BE2C (cell line): ENCODE data around the gene SPDYE4.

ENCODE experiments used
- DNase-seq: peaks from one replicate; pipeline ENCODE4 v3.0.0-alpha.2; 2020
- H3K27me3 ChIP-seq: fragments of 250-450 bp; sonication (Bioruptor Pico); 2 replicates; pipeline ENCODE4 v1.5.1; 2020; ENCODE audit warnings: mild to moderate bottlenecking
- H3K36me3 ChIP-seq: fragments of 250-450 bp; sonication (Bioruptor Pico); 2 replicates; pipeline ENCODE4 v1.5.1; 2020; ENCODE audit warnings: mild to moderate bottlenecking
- H3K4me1 ChIP-seq: fragments of 250-450 bp; sonication (Bioruptor Pico); 2 replicates; pipeline ENCODE4 v1.5.1; 2020
- H3K4me3 ChIP-seq: 2 replicates; pipeline ENCODE4 v1.5.1; 2011; ENCODE audit warnings: low read depth, low read length
- H3K9me3 ChIP-seq: fragments of 250-450 bp; sonication (Bioruptor Pico); 2 replicates; pipeline ENCODE4 v1.5.1; 2020
- TF ChIP-seq, protein P1 (sequence below): IDR thresholded peaks from 2 replicates; pipeline ENCODE4 v1.5.1; 2012; ENCODE audit warnings: mild to moderate bottlenecking, low read depth, low read length

Gene SPDYE4

DNA sequence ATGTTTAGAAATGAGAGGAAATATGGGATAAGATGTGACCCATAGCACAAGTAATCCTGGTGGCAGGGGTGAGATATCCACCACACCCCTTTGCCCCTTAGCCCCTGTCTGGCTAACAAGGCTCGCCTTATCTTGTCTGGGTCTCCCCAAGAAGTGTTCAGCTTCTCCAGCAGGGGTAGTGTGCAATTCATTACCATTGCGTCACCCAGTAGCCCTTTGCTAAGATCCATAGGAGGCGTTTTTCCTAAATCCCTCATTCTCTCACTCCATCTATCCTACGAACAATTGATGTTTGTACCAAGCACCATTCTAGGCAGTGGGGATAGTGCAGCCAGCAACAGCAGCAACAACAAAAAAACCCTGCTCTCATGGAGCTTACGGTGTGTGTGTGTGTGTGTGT lies 44.5 kb downstream of the SPDYE4 start:
- no peak for DNase-seq
- TF ChIP-seq, protein P1, sequence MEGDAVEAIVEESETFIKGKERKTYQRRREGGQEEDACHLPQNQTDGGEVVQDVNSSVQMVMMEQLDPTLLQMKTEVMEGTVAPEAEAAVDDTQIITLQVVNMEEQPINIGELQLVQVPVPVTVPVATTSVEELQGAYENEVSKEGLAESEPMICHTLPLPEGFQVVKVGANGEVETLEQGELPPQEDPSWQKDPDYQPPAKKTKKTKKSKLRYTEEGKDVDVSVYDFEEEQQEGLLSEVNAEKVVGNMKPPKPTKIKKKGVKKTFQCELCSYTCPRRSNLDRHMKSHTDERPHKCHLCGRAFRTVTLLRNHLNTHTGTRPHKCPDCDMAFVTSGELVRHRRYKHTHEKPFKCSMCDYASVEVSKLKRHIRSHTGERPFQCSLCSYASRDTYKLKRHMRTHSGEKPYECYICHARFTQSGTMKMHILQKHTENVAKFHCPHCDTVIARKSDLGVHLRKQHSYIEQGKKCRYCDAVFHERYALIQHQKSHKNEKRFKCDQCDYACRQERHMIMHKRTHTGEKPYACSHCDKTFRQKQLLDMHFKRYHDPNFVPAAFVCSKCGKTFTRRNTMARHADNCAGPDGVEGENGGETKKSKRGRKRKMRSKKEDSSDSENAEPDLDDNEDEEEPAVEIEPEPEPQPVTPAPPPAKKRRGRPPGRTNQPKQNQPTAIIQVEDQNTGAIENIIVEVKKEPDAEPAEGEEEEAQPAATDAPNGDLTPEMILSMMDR: no peak
- H3K4me1 ChIP-seq: no peaks in the 10 kb centered on the region
- H3K36me3 ChIP-seq: no peaks in the 10 kb centered on the region
- no peak overlapping the region for H3K4me3 ChIP-seq
- no peaks in the 10 kb centered on the region for H3K9me3 ChIP-seq
- no peaks in the 10 kb centered on the region for H3K27me3 ChIP-seq

DNA sequence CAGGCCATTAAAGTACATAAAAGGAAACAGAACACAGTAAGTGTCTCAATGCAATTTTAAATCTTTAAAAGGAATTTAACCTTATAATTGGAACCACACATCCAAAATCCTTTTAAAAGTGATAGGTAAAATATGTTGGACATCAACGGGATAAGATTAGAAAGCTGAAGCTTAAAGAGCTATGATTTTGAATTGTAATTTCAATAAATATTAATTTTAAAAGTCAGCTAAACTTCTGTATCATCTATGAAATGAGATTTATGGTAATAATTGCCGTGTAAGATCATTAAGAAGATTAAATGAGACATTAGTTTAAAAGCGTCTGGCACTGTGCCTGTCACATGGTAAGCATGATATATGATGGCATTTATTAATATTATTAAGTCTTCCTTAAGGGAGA lies 45.0 kb downstream of the SPDYE4 start:
- DNase-seq: no peak
- H3K36me3 ChIP-seq: no peaks in the 10 kb centered on the region
- TF ChIP-seq, protein P1: no peak
- H3K27me3 ChIP-seq: no peaks in the 10 kb centered on the region
- H3K4me1 ChIP-seq: no peaks in the 10 kb centered on the region
- H3K9me3 ChIP-seq: no peaks in the 10 kb centered on the region
- no peak overlapping the region for H3K4me3 ChIP-seq

DNA sequence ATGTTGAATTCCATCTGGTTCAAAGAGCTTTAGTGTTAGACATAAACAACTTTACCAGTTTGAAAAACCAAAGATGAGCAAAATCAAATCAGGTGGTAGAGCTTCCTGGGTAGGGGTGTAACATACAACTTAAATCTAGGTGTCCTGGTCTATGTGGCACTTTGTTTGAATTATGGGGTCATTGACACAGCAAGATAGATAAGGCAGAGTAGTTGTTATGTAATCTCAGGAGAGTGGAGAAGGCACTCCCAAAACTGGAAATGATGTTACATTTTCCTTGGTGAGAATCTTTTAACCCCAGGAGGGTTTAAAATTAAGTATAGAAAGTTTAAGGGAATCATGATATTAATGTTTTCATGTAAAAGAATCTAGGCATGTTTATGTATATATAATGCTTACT lies 45.6 kb downstream of the SPDYE4 start:
- TF ChIP-seq, protein P1: no peak
- no peak overlapping the region for H3K4me3 ChIP-seq
- DNase-seq: no peak
- no peaks in the 10 kb centered on the region for H3K4me1 ChIP-seq
- no peaks in the 10 kb centered on the region for H3K27me3 ChIP-seq
- H3K9me3 ChIP-seq: no peaks in the 10 kb centered on the region
- no peaks in the 10 kb centered on the region for H3K36me3 ChIP-seq

DNA sequence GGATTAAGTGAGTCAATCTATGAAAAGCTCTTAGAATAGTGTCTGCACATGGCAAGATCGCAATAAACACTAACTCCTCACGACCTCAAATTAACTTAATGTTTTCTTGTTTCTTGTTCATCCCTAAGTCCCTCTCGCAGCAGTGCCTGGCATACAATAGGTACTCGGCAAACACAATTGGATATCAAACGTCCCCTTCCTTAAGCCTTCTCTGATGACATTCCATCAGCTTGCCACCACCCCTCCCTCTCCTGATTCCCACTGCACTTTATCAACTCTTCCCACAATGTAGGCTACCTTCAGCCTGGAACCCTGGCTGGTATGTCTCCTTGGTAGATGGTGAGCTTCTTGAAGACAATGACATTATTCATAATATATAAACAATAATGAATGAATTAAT lies 47.1 kb downstream of the SPDYE4 start:
- H3K27me3 ChIP-seq: no peaks in the 10 kb centered on the region
- no peaks in the 10 kb centered on the region for H3K9me3 ChIP-seq
- TF ChIP-seq, protein P1: no peak
- no peaks in the 10 kb centered on the region for H3K4me1 ChIP-seq
- no peak overlapping the region for H3K4me3 ChIP-seq
- no peaks in the 10 kb centered on the region for H3K36me3 ChIP-seq
- DNase-seq: no peak

DNA sequence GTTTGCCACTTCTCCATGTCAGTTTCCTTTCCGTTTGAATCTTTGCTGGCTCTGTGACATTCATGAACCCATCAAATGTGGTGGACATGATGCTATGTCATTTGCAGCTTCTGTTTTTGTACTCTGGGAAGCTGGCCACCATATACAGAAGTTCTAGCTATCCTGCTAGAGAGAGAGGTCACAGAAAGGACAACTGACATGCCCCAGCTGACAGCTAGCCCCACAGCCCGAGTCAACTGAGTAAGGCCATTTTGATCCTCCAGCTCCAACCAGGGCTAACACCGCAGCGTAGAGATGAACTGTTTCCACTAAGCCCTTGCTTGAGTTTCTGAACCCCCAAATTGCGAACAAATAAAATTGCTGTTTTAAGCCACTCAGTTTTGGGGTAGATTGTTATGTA lies 47.5 kb downstream of the SPDYE4 start:
- Histone ChIP-seq H3K36me3 (no peaks in the 10 kb centered on the region), H3K4me1 (no peaks in the 10 kb centered on the region), H3K27me3 (no peaks in the 10 kb centered on the region), H3K9me3 (no peaks in the 10 kb centered on the region), H3K4me3 (no peak overlapping the region)
- DNase-seq: no peak
- TF ChIP-seq, protein P1: no peak

DNA sequence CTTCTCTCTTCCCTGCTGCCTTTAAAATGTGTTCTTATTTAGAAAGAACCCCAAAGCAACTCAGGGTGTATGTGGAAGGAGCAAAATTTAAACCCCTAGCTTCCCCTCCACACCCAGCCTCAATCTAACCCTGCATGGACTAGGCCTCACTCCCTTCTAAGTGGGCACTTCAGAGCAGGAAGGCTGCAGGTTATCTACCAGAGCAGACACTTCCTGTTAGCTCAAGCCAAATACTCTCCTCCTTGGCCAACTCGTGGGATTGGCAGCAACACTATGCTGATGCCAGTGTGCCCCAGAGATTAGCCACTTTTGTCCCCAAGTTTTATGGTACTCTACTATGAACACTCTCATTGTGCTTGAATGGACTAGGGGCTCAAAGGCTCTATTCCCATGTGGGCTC lies 49.3 kb downstream of the SPDYE4 start:
- Histone ChIP-seq H3K4me1 (no peaks in the 10 kb centered on the region), H3K36me3 (no peaks in the 10 kb centered on the region), H3K27me3 (no peaks in the 10 kb centered on the region), H3K9me3 (no peaks in the 10 kb centered on the region), H3K4me3 (no peak overlapping the region)
- TF ChIP-seq, protein P1: no peak
- DNase-seq: no peak
